ENCODE data around the gene ZNF554.

ZNF554 gene

GRCh38 chr19:2877398-2878331, 58.0 kb downstream of the ZNF554 start:
- DNase-seq, result no peak

GRCh38 chr19:2883686-2884439, 64.2 kb downstream of the ZNF554 start:
- no peak for DNase-seq

GRCh38 chr19:2885736-2886135, 66.1 kb downstream of the ZNF554 start:
- no peak for DNase-seq

Measured in NCI-H226 (cell line).